GM12892 (cell line): ENCODE results near the gene HDAC1.
A peak's percentile ranks its signal among the peaks of the same experiment; 100 is the strongest.

Experiments
- DNase-seq: peaks from one replicate; pipeline ENCODE4 v3.0.0; 2011; ENCODE audit not compliant: insufficient read length
- FAIRE-seq: peaks from 2 replicates; lab custom pipeline; 2011; peaks lifted over from hg19 to GRCh38; lab: Jason Lieb, UNC
- POLR2A ChIP-seq: IDR thresholded peaks from 2 replicates; pipeline ENCODE4 v1.6.1; 2011; ENCODE audit warnings: low read depth, low read length, control low read depth
- POLR2AphosphoS5 ChIP-seq: IDR thresholded peaks from 2 replicates; pipeline ENCODE4 v1.6.1; 2011; ENCODE audit warnings: low read depth, low read length, control low read depth
- TAF1 ChIP-seq: IDR thresholded peaks from 2 replicates; pipeline ENCODE4 v1.6.1; 2011; ENCODE audit warnings: low read depth, mild to moderate bottlenecking, control low read depth, low read length, borderline replicate concordance

The HDAC1 gene

DNA sequence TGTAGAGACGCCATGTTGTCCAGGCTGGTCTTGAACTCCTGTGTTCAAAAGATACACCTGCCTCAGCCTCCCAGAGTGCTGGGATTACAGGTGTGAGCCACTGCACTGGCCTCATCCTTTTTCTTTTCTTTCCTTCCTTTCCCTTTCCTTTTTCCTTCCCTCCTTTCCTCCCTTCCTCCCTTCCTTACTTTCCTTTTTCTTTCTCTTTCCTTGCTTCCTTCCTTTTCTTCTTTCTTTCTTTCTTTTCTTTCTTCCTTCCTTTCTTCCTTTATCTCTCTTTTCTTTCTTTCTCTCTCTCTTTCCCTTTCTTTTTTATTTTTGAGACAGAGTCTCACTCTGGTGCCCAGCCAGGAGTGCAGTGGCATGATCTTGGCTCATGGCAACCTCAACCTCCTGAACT lies 64.6 kb downstream of the HDAC1 start:
- no peak for TF ChIP-seq TAF1
- TF ChIP-seq POLR2AphosphoS5 = no peak
- no peak for TF ChIP-seq POLR2A
- no peak for DNase-seq
- FAIRE-seq = no peak

DNA sequence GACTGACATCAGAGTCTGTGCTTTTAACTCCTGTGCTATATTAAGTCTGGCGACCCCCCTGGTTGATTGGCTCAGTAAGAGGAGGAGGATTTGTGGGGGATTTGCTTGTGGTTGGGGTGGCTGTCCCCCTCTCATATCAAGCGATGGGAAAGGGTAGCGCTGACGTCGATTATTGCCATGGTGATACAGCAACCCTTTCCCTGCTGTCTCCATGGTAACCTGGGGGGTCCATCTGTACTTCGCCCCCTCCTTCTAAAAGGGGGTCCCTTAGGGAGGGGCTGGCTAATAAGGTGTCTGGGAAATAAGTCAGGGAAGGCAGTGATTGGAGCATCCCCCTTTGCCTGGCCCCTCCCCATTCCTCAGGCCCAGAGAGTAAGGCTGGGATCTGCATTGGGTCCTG lies 65.7 kb downstream of the HDAC1 start:
- TF ChIP-seq POLR2AphosphoS5 (no peak), POLR2A (no peak), TAF1 (no peak)
- FAIRE-seq (no peak), DNase-seq (no peak)

DNA sequence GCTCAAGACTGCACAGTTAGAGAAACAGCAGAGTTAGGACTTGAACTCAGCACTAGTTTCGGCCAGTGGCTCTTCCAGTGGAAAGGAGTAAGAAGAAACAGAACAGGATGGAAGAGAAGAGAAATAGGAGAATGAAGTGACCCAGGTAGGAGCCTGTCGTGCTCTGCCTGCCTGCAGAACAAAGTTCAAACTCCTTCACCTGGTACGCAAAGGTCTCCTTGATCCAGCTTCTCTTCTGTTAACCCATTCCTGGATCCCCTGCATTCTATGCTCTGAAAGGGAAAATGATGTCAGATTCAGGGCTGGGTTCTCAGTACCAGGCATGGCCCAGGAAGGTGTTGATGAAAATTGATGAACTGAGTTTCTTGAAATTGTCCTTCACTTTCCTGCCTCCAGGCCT lies 66.6 kb downstream of the HDAC1 start:
- TF ChIP-seq TAF1 (no peak), POLR2AphosphoS5 (no peak), POLR2A (no peak)
- FAIRE-seq (no peak), DNase-seq (no peak)

DNA sequence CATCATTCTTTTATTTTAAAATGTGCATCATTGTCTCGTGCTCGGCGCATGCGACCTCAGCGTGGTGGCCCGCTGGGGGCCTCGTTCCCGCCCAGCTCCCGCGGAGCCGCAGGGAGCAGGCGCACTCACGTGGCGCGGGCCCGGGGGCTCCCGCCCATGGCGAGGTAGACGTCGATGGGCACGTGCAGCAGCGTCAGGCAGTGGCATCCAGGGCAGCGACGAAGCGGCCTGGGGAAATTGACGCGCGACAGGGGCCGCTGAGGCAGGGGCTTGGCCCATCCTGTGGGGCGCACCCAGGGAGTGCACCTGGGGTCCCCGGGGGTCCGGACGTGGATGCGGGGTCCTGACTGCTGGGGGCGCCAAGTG lies 69.4 kb downstream of the HDAC1 start:
- DNase-seq = no peak
- no peak for TF ChIP-seq POLR2AphosphoS5
- no peak for FAIRE-seq

DNA sequence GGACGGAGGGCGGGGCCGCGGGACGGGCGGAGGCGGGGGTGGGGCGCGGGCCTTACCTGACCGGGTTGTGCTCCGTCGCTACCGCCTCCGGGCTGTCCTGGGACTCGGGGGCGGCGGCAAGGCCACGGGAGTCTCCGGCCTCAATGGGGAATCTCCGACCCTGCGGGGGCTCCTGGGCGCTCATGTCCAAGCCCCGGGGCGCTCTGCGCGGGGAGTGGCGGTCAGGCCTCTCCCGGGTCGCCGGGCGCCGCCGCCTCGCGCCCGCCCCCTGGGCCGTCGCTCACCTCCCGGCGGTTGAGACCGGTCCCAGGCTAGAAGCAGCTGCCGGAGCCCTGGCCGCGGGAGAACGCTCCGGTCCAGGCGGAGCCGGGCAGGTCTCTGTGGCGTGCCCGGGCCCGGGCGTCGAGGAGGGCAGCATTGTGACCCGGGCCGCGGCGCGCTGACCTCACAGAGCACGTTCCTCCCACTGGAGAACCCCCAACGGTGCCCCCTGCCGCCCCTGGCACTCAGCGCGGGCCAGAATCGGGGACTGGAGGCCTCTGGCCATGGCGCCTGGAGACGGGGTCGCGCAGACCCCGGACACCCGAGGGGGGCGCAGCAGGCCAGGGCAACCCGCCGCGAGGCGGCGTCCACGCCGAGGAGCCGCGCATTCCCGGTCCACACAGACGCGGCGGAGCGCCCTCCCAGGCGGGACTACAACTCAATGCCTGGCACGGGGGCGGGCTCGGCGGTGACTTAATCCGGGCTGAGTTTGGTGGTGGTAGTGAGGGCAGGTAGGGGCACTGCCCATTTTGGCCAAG lies 70.0 kb downstream of the HDAC1 start:
- FAIRE-seq (peak; percentile 44), DNase-seq (no peak)
- TF ChIP-seq TAF1 = no peak
- no peak for TF ChIP-seq POLR2AphosphoS5
- peak; percentile 35; the same call in 1 of the 2 replicates for TF ChIP-seq POLR2A

DNA sequence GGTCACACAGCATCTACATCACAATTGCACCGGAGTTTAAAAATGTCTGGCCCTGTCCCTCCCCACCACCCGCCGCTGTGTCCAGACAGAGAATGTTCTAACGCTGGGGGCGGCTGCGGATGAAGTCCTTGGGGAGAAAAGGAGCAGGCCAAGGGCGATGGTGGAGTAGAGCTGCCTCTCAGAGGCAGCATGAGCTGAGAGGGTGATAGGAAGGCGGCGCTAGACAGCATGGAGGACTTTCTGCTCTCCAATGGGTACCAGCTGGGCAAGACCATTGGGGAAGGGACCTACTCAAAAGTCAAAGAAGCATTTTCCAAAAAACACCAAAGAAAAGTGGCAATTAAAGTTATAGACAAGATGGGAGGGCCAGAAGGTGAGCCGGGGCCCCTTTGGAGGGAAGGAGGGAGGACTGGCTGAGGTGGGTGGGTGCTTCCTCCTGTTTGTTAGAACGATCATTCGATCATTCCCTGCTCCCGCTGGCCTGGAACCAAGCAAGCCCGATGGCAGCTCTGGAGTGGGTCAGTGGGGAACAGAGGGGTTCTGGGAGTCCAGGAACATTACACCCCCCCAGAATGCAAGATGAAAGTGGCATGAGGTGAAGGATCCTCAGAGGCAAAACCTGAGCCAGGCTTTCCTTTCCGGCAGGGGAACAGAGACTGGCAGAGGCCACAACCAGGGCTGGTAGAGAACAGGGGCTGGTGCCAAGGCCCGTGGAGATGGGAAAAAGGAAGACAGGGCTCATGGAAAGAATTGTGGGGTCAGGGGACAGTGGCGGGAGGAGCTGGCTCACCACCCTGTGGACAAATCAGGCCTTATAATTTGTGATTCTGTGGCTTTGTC lies 70.8 kb downstream of the HDAC1 start, which contains the start of the genes FAM229A and TSSK3:
Gene FAM229A (minus strand): TSS at position 12 of the 840 bp plus-strand sequence. CDS start 394 bp downstream, outside the sequence.
Gene TSSK3 (plus strand): TSS at position 66 of the 840 bp plus-strand sequence. CDS start 163 bp downstream, at position 229.
- DNase-seq = no peak
- TF ChIP-seq POLR2AphosphoS5 (no peak), TAF1 (no peak), POLR2A (no peak)
- FAIRE-seq = no peak

DNA sequence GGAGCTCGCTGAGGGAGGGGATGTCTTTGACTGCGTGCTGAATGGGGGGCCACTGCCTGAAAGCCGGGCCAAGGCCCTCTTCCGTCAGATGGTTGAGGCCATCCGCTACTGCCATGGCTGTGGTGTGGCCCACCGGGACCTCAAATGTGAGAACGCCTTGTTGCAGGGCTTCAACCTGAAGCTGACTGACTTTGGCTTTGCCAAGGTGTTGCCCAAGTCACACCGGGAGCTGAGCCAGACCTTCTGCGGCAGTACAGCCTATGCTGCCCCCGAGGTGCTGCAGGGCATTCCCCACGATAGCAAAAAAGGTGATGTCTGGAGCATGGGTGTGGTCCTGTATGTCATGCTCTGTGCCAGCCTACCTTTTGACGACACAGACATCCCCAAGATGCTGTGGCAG lies 71.8 kb downstream of the HDAC1 start:
- TF ChIP-seq POLR2AphosphoS5 = no peak
- no peak for TF ChIP-seq POLR2A
- TF ChIP-seq TAF1 = no peak
- FAIRE-seq (no peak), DNase-seq (no peak)

DNA sequence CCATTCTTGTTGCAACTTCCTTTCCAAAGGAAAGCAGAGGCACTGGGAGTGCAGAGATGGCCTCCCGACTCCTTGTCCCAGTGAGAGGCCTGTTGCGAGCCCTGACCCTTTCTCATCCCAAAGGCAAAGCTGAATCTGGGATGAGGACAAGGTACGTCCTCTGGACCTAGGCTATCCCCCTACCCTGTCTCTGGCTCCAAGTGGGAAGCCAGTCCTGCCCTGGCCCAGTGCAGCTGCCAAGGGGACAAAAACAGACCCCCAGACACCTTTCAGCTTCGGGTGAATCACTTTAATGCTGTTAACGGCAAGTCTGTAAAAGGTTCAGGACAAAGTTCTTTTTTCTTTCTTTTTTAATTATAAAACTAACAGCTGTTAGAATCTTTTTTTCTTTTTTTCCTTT lies 73.0 kb downstream of the HDAC1 start:
- no peak for DNase-seq
- no peak for FAIRE-seq
- no peak for TF ChIP-seq TAF1
- no peak for TF ChIP-seq POLR2A
- no peak for TF ChIP-seq POLR2AphosphoS5

DNA sequence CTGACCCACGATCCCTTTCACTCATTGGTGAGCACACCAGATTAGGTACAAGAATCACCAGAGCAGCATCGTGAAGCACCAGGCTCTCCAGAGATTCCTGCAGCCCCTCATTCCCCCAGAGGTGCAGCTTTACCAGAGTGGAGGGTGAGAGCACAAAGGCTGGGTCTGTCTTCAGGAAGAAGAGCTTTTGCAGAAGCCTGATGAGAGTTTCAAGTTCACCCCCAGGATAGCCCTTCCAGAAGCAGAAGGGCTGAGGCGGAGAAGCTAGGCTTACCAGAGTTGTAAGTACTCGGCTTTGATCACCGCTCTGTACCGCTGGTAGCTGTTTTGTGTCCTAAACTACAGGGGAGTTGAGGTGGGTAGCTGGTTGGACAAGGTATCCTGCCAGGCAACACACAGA lies 73.6 kb downstream of the HDAC1 start:
- DNase-seq (no peak), FAIRE-seq (no peak)
- no peak for TF ChIP-seq POLR2AphosphoS5

DNA sequence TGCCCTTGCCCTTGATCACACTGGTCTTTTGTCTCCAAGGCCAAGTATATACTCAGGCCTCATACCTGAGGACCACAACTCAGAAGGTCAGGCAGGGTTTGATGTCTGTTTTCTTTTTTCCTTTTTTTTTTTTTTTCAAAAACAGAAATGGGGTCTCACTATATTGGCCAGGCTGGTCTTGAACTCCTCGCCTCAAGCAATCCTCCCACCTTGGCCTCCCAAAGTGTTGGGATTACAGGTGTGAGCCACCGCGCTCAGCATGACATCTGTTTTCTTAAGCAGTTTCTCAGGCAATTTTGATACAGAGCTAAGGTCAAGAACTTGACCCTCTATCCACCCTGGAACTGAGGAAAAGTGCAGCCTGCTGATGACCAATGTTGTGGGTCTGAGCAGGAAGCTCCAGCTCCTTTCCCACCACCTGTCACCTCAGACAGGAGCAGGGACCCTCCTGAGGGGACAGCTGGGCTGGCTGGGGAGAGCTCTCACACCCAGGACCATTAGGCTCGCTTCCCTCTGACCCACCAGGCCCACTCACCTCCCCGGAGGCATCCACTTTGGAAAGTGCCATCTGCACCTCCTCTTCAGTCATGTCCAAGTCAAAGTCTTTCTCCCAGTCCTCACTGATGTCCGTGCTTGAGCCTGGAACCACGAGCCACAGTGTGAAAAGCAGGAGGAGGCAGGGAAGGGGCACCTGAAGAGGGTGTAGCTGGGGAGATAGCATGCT lies 76.2 kb downstream of the HDAC1 start:
- FAIRE-seq = no peak
- TF ChIP-seq POLR2AphosphoS5 (no peak), TAF1 (no peak), POLR2A (no peak)

DNA sequence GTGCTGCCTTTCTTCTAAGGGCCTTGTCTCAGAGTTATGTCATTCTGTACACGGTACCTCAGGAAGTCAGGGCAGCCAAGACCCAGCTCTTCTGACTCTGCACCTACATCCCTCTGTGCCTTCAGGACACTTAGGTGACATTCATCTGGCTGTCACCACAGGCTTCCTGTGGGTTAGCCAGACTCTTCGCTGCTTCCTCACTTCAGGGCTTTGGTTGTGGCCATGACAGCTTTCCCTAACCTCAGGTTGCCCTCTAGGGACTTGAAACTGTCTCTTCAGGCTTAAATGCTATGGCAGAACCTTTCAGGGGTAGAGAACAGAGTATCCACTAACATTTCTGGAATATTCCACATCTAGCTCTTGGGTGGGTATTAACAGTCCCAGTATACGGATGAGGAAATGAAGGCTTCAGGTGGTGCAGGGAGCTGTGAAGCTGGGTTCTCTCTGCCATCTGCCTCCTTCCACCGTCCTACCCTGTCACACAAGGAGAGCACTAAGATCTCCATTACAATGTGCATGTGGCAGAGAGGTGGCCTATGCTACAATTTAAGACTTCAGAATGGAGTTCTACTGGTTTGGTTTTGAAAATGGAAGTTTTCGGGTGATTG lies 80.4 kb downstream of the HDAC1 start:
- FAIRE-seq = peak; percentile 85
- TF ChIP-seq POLR2AphosphoS5 (no peak), TAF1 (no peak), POLR2A (no peak)
- DNase-seq = no peak

More for the DNA sequence above, 76.2 kb downstream of the HDAC1 start:
- no peak for DNase-seq
